H1 (cell line): ENCODE results near the gene PHEX. TPM values are rescaled to one million over a fixed set of nuclear protein-coding genes. Genes with fewer than 3 reads are reported as not detected.

ENCODE experiments used
- BACH1 ChIP-seq: IDR thresholded peaks from 2 replicates; pipeline ENCODE4 v1.6.1; 2012; ENCODE audit warnings: low read length, improper control_type of control experiment
- CBX5 ChIP-seq: fragments of 300-800, 300-1000 bp; sonication (generic); IDR thresholded peaks from 2 replicates; pipeline ENCODE4 v1.7.1; 2016; ENCODE audit warnings: antibody characterized with exemption, low read length, low read depth
- CHD1 ChIP-seq: IDR thresholded peaks from 2 replicates; pipeline ENCODE4 v1.6.1; 2012; ENCODE audit warnings: low read depth, low read length, improper control_type of control experiment
- GABPA ChIP-seq: IDR thresholded peaks from 2 replicates; pipeline ENCODE4 v1.6.1; 2011; ENCODE audit warnings: mild to moderate bottlenecking, low read length, moderate library complexity, borderline replicate concordance; ENCODE audit not compliant: insufficient read depth
- RXRA ChIP-seq: IDR thresholded peaks from 2 replicates; pipeline ENCODE4 v1.6.1; 2011; ENCODE audit warnings: low read depth, mild to moderate bottlenecking, low read length, moderate library complexity; ENCODE audit not compliant: insufficient read depth
- SAP30 ChIP-seq: fragments of 300-600 bp; sonication (generic); IDR thresholded peaks from 2 replicates; pipeline ENCODE4 v1.7.1; 2012; ENCODE audit warnings: low read length, moderate library complexity, mild to moderate bottlenecking, inconsistent platforms; ENCODE audit not compliant: insufficient read depth, insufficient replicate concordance
- SP1 ChIP-seq: IDR thresholded peaks from 2 replicates; pipeline ENCODE4 v1.6.1; 2011; ENCODE audit warnings: low read depth, low read length
- SP4 ChIP-seq: IDR thresholded peaks from 2 replicates; pipeline ENCODE4 v1.6.1; 2012; ENCODE audit warnings: low read length, inconsistent platforms
- SUZ12 ChIP-seq: fragments of 200-600 bp; sonication (generic); IDR thresholded peaks from 2 replicates; pipeline ENCODE4 v1.6.1; 2012; ENCODE audit warnings: mild to moderate bottlenecking, inconsistent platforms, low read length, moderate library complexity, mixed read lengths
- TAF1 ChIP-seq: IDR thresholded peaks from 2 replicates; pipeline ENCODE4 v1.6.1; 2011; ENCODE audit warnings: mild to moderate bottlenecking, low read depth, low read length
- YY1 ChIP-seq: IDR thresholded peaks from 2 replicates; pipeline ENCODE4 v1.6.1; 2011; ENCODE audit warnings: low read depth, mild to moderate bottlenecking, low read length
- polyA plus RNA-seq, 7 experiments: library from polyadenylated mRNA; depleted of rRNA in 3 of 7; stranded (reverse) in 5 of 7; unstranded in 2 of 7; fragments of >200 nt in 5 of 7; fragments of 200-250 nt in 2 of 7; gene quantifications; 1 replicate in 5 of 7; 2 replicates in 1 of 7; 4 replicates in 1 of 7; pipeline versions ENCODE4 v1.2.1 to v1.2.3, GENCODE V29; 2011 to 2013; ENCODE audit warnings: missing spikeins in 2 of 7, mixed read lengths in 2 of 7
- total RNA-seq: library from RNA; stranded (reverse); fragmentation: NEBNext Ultra II Directional; extraction: Animal tissue kit (Norgen Biotek cat#: 25700); gene quantifications from 2 replicates; pipeline ENCODE4 v1.2.1, GENCODE V29; 2021
- TF ChIP-seq, protein P1 (sequence below): fragments of 300-600 bp; sonication (generic); IDR thresholded peaks from 2 replicates; pipeline ENCODE4 v1.7.1; 2012; ENCODE audit warnings: low read length, moderate library complexity, mild to moderate bottlenecking, inconsistent platforms; ENCODE audit not compliant: insufficient replicate concordance

The PHEX gene
- total and polyA plus RNA-seq, 2 of the 8 experiments (the other 6 are each of a cell fraction or from before 2014, with no cell fraction given) = 0.03 to 0.11 TPM

GRCh38 chrX:22088326-22088725, 56.2 kb downstream of the PHEX start (continued):
- TF ChIP-seq, protein P1, sequence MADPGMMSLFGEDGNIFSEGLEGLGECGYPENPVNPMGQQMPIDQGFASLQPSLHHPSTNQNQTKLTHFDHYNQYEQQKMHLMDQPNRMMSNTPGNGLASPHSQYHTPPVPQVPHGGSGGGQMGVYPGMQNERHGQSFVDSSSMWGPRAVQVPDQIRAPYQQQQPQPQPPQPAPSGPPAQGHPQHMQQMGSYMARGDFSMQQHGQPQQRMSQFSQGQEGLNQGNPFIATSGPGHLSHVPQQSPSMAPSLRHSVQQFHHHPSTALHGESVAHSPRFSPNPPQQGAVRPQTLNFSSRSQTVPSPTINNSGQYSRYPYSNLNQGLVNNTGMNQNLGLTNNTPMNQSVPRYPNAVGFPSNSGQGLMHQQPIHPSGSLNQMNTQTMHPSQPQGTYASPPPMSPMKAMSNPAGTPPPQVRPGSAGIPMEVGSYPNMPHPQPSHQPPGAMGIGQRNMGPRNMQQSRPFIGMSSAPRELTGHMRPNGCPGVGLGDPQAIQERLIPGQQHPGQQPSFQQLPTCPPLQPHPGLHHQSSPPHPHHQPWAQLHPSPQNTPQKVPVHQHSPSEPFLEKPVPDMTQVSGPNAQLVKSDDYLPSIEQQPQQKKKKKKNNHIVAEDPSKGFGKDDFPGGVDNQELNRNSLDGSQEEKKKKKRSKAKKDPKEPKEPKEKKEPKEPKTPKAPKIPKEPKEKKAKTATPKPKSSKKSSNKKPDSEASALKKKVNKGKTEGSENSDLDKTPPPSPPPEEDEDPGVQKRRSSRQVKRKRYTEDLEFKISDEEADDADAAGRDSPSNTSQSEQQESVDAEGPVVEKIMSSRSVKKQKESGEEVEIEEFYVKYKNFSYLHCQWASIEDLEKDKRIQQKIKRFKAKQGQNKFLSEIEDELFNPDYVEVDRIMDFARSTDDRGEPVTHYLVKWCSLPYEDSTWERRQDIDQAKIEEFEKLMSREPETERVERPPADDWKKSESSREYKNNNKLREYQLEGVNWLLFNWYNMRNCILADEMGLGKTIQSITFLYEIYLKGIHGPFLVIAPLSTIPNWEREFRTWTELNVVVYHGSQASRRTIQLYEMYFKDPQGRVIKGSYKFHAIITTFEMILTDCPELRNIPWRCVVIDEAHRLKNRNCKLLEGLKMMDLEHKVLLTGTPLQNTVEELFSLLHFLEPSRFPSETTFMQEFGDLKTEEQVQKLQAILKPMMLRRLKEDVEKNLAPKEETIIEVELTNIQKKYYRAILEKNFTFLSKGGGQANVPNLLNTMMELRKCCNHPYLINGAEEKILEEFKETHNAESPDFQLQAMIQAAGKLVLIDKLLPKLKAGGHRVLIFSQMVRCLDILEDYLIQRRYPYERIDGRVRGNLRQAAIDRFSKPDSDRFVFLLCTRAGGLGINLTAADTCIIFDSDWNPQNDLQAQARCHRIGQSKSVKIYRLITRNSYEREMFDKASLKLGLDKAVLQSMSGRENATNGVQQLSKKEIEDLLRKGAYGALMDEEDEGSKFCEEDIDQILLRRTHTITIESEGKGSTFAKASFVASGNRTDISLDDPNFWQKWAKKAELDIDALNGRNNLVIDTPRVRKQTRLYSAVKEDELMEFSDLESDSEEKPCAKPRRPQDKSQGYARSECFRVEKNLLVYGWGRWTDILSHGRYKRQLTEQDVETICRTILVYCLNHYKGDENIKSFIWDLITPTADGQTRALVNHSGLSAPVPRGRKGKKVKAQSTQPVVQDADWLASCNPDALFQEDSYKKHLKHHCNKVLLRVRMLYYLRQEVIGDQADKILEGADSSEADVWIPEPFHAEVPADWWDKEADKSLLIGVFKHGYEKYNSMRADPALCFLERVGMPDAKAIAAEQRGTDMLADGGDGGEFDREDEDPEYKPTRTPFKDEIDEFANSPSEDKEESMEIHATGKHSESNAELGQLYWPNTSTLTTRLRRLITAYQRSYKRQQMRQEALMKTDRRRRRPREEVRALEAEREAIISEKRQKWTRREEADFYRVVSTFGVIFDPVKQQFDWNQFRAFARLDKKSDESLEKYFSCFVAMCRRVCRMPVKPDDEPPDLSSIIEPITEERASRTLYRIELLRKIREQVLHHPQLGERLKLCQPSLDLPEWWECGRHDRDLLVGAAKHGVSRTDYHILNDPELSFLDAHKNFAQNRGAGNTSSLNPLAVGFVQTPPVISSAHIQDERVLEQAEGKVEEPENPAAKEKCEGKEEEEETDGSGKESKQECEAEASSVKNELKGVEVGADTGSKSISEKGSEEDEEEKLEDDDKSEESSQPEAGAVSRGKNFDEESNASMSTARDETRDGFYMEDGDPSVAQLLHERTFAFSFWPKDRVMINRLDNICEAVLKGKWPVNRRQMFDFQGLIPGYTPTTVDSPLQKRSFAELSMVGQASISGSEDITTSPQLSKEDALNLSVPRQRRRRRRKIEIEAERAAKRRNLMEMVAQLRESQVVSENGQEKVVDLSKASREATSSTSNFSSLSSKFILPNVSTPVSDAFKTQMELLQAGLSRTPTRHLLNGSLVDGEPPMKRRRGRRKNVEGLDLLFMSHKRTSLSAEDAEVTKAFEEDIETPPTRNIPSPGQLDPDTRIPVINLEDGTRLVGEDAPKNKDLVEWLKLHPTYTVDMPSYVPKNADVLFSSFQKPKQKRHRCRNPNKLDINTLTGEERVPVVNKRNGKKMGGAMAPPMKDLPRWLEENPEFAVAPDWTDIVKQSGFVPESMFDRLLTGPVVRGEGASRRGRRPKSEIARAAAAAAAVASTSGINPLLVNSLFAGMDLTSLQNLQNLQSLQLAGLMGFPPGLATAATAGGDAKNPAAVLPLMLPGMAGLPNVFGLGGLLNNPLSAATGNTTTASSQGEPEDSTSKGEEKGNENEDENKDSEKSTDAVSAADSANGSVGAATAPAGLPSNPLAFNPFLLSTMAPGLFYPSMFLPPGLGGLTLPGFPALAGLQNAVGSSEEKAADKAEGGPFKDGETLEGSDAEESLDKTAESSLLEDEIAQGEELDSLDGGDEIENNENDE = no peak
- TF ChIP-seq BACH1 = no peak
- TF ChIP-seq TAF1 = no peak
- no peak for TF ChIP-seq GABPA
- TF ChIP-seq SP4 = no peak
- no peak for TF ChIP-seq RXRA
- TF ChIP-seq CHD1 = no peak
- TF ChIP-seq YY1 = no peak
- TF ChIP-seq SAP30 = no peak
- TF ChIP-seq SUZ12 = no peak
- no peak for TF ChIP-seq CBX5
- no peak for TF ChIP-seq SP1
- TF ChIP-seq, all 59 proteins: peak for 0
